ENCODE measurements around the gene WDR64. TPM values are rescaled to one million over a fixed set of nuclear protein-coding genes. Genes with fewer than 3 reads are reported as not detected.

Gene WDR64
- total RNA-seq, 4 donors from 2014 or later: not detected

GRCh38 chr1:241637604-241638003, 14.5 kb upstream of the WDR64 start:
- DNase-seq (ENCODE audit: low spot score) (no peak), ATAC-seq (ENCODE audit: low FRiP score) (no peak)

DNA sequence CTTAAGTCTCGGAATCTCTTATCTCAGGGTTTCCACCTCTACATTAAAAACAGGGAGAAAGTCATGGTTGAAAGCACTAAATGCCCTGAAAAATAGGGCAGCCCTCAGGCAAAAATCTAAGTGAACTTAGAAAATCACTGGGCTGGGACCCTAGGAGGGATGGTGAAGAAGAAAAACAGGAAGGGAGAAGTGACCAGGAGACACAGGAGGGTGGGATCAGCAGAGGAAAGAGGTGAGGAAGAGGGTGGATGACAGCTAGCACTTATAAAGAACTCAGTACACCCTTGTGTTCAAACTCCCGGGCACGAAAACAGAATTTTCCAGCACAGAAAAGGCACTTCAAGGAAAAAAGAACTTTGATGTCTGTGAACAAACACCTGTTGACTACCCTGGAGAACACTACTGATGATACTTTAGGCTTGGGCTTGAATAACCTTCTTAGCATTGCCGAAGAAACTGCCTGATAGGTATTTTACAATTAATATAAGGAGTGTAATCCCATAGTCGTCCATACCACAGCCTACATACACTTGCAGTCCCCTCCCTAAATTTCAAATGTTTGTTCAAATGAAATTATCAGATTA, 13.9 kb upstream of the WDR64 start:
- DNase-seq (ENCODE audit: low spot score): no peak
- no peak for TF ChIP-seq CTCF (IDR thresholded peaks at IDR 0.05)
- ATAC-seq (ENCODE audit: low FRiP score): no peak

More at GRCh38 chr1:241637604-241638003, 14.5 kb upstream of the WDR64 start:
- TF ChIP-seq CTCF (IDR thresholded peaks at IDR 0.05): no peak

DNA sequence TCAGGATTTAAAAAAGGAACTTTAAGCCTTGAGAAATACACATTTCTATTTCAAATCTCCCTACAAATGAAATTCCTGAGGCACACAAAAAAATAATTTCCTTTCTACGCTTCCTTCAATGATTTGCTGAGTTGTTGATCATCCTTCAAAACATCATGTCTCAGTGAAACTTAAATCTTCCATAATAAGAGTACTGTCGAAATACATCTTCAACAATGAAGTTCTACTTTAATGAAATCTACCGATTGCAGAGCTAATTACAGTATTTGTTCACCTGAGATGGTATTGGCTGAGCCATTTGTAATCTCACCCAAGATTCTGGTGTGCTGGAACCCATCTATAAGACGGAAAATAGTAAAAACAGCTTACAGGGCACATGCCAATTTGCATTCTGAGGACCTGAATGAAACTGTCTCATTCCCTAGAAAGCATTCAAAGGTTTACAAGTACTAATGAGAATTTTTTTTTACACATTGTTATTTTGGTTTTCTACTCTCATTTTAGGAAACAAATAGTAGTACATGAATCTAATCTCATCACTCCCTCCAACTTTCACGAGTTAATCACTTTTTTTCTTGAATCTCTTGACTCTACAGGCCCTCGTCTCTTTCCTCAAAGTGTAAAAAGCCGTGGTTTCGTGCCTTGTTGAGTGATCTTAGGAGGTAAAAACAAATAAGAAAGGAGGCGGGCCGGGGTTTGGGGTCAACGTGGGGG, 13.0 kb upstream of the WDR64 start:
- no peak for DNase-seq (ENCODE audit: low spot score)
- ATAC-seq (ENCODE audit: low FRiP score): no peak
- TF ChIP-seq CTCF (IDR thresholded peaks at IDR 0.05): no peak

DNA sequence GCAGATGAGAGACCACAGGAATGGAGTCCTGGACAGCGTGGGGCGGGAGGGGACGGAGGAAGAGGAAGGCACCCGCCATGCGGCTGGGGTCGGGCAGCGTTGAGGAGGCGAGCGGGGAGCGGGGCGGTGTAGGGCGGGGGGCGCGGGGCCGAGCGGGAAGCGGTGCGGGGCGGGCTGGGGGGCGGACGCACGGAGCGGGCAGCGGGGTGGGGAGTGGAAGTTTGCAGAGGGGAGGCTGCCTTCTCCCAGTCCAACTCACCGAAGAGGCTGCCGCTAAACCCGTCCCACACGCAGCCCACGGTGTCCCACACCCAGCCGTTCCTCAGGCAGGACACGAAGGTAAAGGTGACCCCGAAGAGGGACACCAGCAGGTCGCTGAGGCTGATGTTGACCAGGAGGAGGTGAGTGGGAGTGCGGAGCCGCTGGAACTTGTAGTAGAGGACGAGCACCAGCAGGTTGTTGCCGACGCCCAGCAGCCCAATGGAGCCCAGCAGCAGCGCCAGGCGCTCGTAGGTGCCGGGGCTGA, 12.4 kb upstream of the WDR64 start:
- TF ChIP-seq CTCF (IDR thresholded peaks at IDR 0.05): no peak
- DNase-seq (ENCODE audit: low spot score): no peak
- ATAC-seq (ENCODE audit: low FRiP score): peak; percentile 45

GRCh38 chr1:241640149-241640866, 11.8 kb upstream of the WDR64 start, which contains the start of the genes CHML and OPN3:
TSS of gene CHML (minus strand) at chr1:241640369. CDS start at chr1:241635766, 4,603 bp downstream.
TSS of gene OPN3 (minus strand) at chr1:241640369. CDS start at chr1:241640254, 115 bp downstream.
- no peak for TF ChIP-seq CTCF (IDR thresholded peaks at IDR 0.05)
- peak; percentile 64 for DNase-seq (ENCODE audit: low spot score)
- peak; percentile 100 for ATAC-seq (ENCODE audit: low FRiP score)

- no peak for TF ChIP-seq CTCF (IDR thresholded peaks at IDR 0.05)
- no peak for DNase-seq (ENCODE audit: low spot score)
- no peak for ATAC-seq (ENCODE audit: low FRiP score)
Observed at GRCh38 chr1:241640867-241641622, 11.0 kb upstream of the WDR64 start.
